H9 (cell line): Measurements from ENCODE around the gene ARFGEF3. TPM values are rescaled to one million over a fixed set of nuclear protein-coding genes. Genes with fewer than 3 reads are reported as not detected.

Experiments used
- DNase-seq: peaks from one replicate; pipeline ENCODE4 v3.0.0-alpha.2; 2017
- H2AFZ ChIP-seq: one replicate; pipeline ENCODE4 v1.6.1; 2013; ENCODE audit warnings: mild to moderate bottlenecking, low read length, control low read depth, moderate library complexity
- H2AK5ac ChIP-seq: 2 replicates; pipeline ENCODE4 v1.6.1; 2013; ENCODE audit warnings: low read length, control low read depth, mixed read lengths; ENCODE audit not compliant: insufficient read length
- H2BK120ac ChIP-seq: one replicate; pipeline ENCODE4 v1.6.1; 2013; ENCODE audit warnings: low read depth, mild to moderate bottlenecking, low read length, control low read depth, inconsistent platforms; ENCODE audit not compliant: poor library complexity, severe bottlenecking
- H2BK12ac ChIP-seq: 2 replicates; pipeline ENCODE4 v1.6.1; 2013; ENCODE audit warnings: low read length, control low read depth, mixed read lengths, low read depth; ENCODE audit not compliant: insufficient read length
- H2BK15ac ChIP-seq: 2 replicates; pipeline ENCODE4 v1.6.1; 2013; ENCODE audit warnings: low read depth, low read length, control low read depth
- H2BK20ac ChIP-seq: one replicate; pipeline ENCODE4 v1.6.1; 2013; ENCODE audit warnings: low read depth, mild to moderate bottlenecking, low read length, control low read depth, inconsistent platforms; ENCODE audit not compliant: poor library complexity, severe bottlenecking
- H2BK5ac ChIP-seq: 2 replicates; pipeline ENCODE4 v1.6.1; 2013; ENCODE audit warnings: low read length, control low read depth, mixed read lengths; ENCODE audit not compliant: insufficient read length
- H3K14ac ChIP-seq: 2 replicates; pipeline ENCODE4 v1.6.1; 2013; ENCODE audit warnings: low read length, control low read depth; ENCODE audit not compliant: insufficient read depth
- H3K18ac ChIP-seq: 2 replicates; pipeline ENCODE4 v1.6.1; 2013; ENCODE audit warnings: low read depth, mild to moderate bottlenecking, mixed read lengths, low read length, control low read depth; ENCODE audit not compliant: insufficient read length
- H3K23ac ChIP-seq: 2 replicates; pipeline ENCODE4 v1.6.1; 2013; ENCODE audit warnings: low read length, control low read depth, mixed read lengths, low read depth; ENCODE audit not compliant: insufficient read length
- H3K23me2 ChIP-seq: 2 replicates; pipeline ENCODE4 v1.6.1; 2013; ENCODE audit warnings: low read depth, mild to moderate bottlenecking, mixed read lengths, low read length, control low read depth; ENCODE audit not compliant: insufficient read length, poor library complexity, severe bottlenecking
- H3K27ac ChIP-seq: 2 replicates; pipeline ENCODE4 v1.5.1; 2013; ENCODE audit warnings: low read length, control low read depth, mixed read lengths, low read depth; ENCODE audit not compliant: insufficient read length
- H3K27me3 ChIP-seq: 2 replicates; pipeline ENCODE4 v1.6.1; 2013; ENCODE audit warnings: low read length, control low read depth, inconsistent platforms; ENCODE audit not compliant: insufficient read depth
- H3K4ac ChIP-seq: 2 replicates; pipeline ENCODE4 v1.6.1; 2013; ENCODE audit warnings: low read depth, mild to moderate bottlenecking, control low read depth, inconsistent platforms, low read length, moderate library complexity
- H3K4me1 ChIP-seq: 2 replicates; pipeline ENCODE4 v1.6.1; 2013; ENCODE audit warnings: low read length, control low read depth, inconsistent platforms; ENCODE audit not compliant: insufficient read depth
- H3K4me2 ChIP-seq: 2 replicates; pipeline ENCODE4 v1.6.1; 2013; ENCODE audit warnings: low read length, control low read depth, mixed read lengths; ENCODE audit not compliant: insufficient read length, insufficient read depth
- H3K56ac ChIP-seq: 2 replicates; pipeline ENCODE4 v1.6.1; 2013; ENCODE audit warnings: low read depth, mild to moderate bottlenecking, mixed read lengths, low read length, control low read depth; ENCODE audit not compliant: insufficient read length
- H3K79me1 ChIP-seq: 2 replicates; pipeline ENCODE4 v1.6.1; 2013; ENCODE audit warnings: low read depth, mild to moderate bottlenecking, moderate library complexity, low read length, control low read depth, inconsistent platforms; ENCODE audit not compliant: insufficient read depth, poor library complexity, severe bottlenecking
- H3K79me2 ChIP-seq: 2 replicates; pipeline ENCODE4 v1.6.1; 2013; ENCODE audit warnings: low read length, control low read depth, inconsistent platforms; ENCODE audit not compliant: insufficient read depth
- H3K9ac ChIP-seq: 2 replicates; pipeline ENCODE4 v1.6.1; 2013; ENCODE audit warnings: low read length, control low read depth, mixed read lengths; ENCODE audit not compliant: insufficient read length; ENCODE audit errors: extremely low read depth
- H3K9me3 ChIP-seq: one replicate; pipeline ENCODE4 v1.6.1; 2013; ENCODE audit warnings: low read depth, low read length, inconsistent platforms; ENCODE audit not compliant: control insufficient read depth
- H3T11ph ChIP-seq: one replicate; pipeline ENCODE4 v1.6.1; 2013; ENCODE audit warnings: mild to moderate bottlenecking, low read length, control low read depth, inconsistent platforms
- H4K20me1 ChIP-seq: one replicate; pipeline ENCODE4 v1.6.1; 2013; ENCODE audit not compliant: control insufficient read depth, insufficient read length, insufficient read depth
- H4K5ac ChIP-seq: 2 replicates; pipeline ENCODE4 v1.6.1; 2013; ENCODE audit warnings: low read depth, mild to moderate bottlenecking, mixed read lengths, low read length, control low read depth; ENCODE audit not compliant: insufficient read length
- H4K8ac ChIP-seq: replicated peaks from 2 replicates; pipeline ENCODE4 v1.6.1; 2013; ENCODE audit warnings: low read length, control low read depth, mixed read lengths, low read depth; ENCODE audit not compliant: insufficient read length
- H4K91ac ChIP-seq: 2 replicates; pipeline ENCODE4 v1.6.1; 2013; ENCODE audit warnings: low read depth, mild to moderate bottlenecking, moderate library complexity, mixed read lengths, low read length, control low read depth; ENCODE audit not compliant: insufficient read length
- H3K27ac Mint-ChIP-seq, 3 experiments: 2 replicates in 2 of 3; 3 replicates in 1 of 3; pipeline ENCODE4 v1.8.0; 2020 to 2021; ENCODE audit warnings: mixed read lengths in 3 of 3, mild to moderate bottlenecking in 1 of 3, moderate library complexity in 1 of 3
- H3K27me3 Mint-ChIP-seq: 2 replicates; pipeline ENCODE4 v1.8.0; 2021; ENCODE audit warnings: low read depth, mild to moderate bottlenecking, moderate library complexity, mixed read lengths
- H3K36me3 Mint-ChIP-seq, 3 experiments: 2 replicates in 2 of 3; 3 replicates in 1 of 3; pipeline ENCODE4 v1.8.0; 2020 to 2021; ENCODE audit warnings: low read depth in 3 of 3, mixed read lengths in 3 of 3; ENCODE audit not compliant: insufficient read depth in 1 of 3
- H3K4me1 Mint-ChIP-seq, 2 experiments: 2 replicates each; pipeline ENCODE4 v1.8.0; 2020; ENCODE audit warnings: mixed read lengths in 2 of 2
- H3K4me3 Mint-ChIP-seq, 2 experiments: 2 replicates in 1 of 2; 3 replicates in 1 of 2; pipeline ENCODE4 v1.8.0; 2020 to 2021; ENCODE audit warnings: mild to moderate bottlenecking in 2 of 2, mixed read lengths in 2 of 2, moderate library complexity in 1 of 2
- H3K9me3 Mint-ChIP-seq, 2 experiments: 2 replicates in 1 of 2; 3 replicates in 1 of 2; pipeline ENCODE4 v1.8.0; 2020; ENCODE audit warnings: mild to moderate bottlenecking in 2 of 2, mixed read lengths in 2 of 2, moderate library complexity in 1 of 2
- WGBS: extraction: QIAGEN DNeasy Blood & Tissue Kit; methylation state at CpG from one replicate; pipeline ENCODE4 v1.1.7; 2013; ENCODE audit warnings: missing lambda C conversion rate, low lambda C conversion rate, mixed read lengths; ENCODE audit not compliant: insufficient read length; ENCODE audit errors: extremely low coverage; 5-methylcytosine and 5-hydroxymethylcytosine counted together
- total RNA-seq: library from RNA; stranded (reverse); gene quantifications from 2 replicates; pipeline ENCODE4 v1.2.1, GENCODE V29; 2021
- TF ChIP-seq, protein P1 (sequence below): fragments of 200-600 bp; sonication (generic); conservative IDR thresholded peaks from 3 replicates; pipeline ENCODE4 v1.8.0; 2021; ENCODE audit warnings: antibody characterized with exemption, mild to moderate bottlenecking

ARFGEF3 gene
- total RNA-seq, 1 experiment from 2014 or later: 13.7 TPM

GRCh38 chr6:138248011-138248410, 86.3 kb downstream of the ARFGEF3 start:
- peaks cover 0 to 3% (median 0%) of the 10 kb centered on the region in 3 experiments; a peak in 1 of 7 replicates for H3K36me3 Mint-ChIP-seq
- H3K9ac ChIP-seq: no peak overlapping the region
- H4K8ac ChIP-seq: no peak overlapping the region
- DNase-seq: no peak
- no peak overlapping the region for H4K5ac ChIP-seq
- WGBS: no CpG with 5 or more reads among the region's 7 CpGs
- no peak overlapping the region for H3K18ac ChIP-seq
- no peaks in the 10 kb centered on the region for H3K4me1 ChIP-seq
- H3K4me2 ChIP-seq: no peak overlapping the region
- no peak overlapping the region for H2BK12ac ChIP-seq
- no peak overlapping the region for H2AFZ ChIP-seq
- no peaks in the 10 kb centered on the region for H3K79me2 ChIP-seq
- TF ChIP-seq, protein P1, sequence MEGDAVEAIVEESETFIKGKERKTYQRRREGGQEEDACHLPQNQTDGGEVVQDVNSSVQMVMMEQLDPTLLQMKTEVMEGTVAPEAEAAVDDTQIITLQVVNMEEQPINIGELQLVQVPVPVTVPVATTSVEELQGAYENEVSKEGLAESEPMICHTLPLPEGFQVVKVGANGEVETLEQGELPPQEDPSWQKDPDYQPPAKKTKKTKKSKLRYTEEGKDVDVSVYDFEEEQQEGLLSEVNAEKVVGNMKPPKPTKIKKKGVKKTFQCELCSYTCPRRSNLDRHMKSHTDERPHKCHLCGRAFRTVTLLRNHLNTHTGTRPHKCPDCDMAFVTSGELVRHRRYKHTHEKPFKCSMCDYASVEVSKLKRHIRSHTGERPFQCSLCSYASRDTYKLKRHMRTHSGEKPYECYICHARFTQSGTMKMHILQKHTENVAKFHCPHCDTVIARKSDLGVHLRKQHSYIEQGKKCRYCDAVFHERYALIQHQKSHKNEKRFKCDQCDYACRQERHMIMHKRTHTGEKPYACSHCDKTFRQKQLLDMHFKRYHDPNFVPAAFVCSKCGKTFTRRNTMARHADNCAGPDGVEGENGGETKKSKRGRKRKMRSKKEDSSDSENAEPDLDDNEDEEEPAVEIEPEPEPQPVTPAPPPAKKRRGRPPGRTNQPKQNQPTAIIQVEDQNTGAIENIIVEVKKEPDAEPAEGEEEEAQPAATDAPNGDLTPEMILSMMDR: no peak
- peak overlapping the region in 1 of 3 experiments; percentile 61; a peak in 2 of 7 replicates for H3K27ac Mint-ChIP-seq
- H3K14ac ChIP-seq: no peak overlapping the region
- H3K4ac ChIP-seq: no peak overlapping the region
- H4K91ac ChIP-seq: no peak overlapping the region
- H2BK5ac ChIP-seq: no peak overlapping the region
- H2BK20ac ChIP-seq: no peak overlapping the region
- H3K27ac ChIP-seq: no peak overlapping the region
- no peaks in the 10 kb centered on the region for H3K4me1 Mint-ChIP-seq
- no peaks in the 10 kb centered on the region for H4K20me1 ChIP-seq
- no peak overlapping the region for H3K4me3 Mint-ChIP-seq
- no peaks in the 10 kb centered on the region for H3K9me3 Mint-ChIP-seq
- H3K23ac ChIP-seq: no peak overlapping the region
- no peaks in the 10 kb centered on the region for H3K23me2 ChIP-seq
- no peak overlapping the region for H3K56ac ChIP-seq
- H2AK5ac ChIP-seq: no peak overlapping the region
- no peaks in the 10 kb centered on the region for H3K9me3 ChIP-seq
- no peaks in the 10 kb centered on the region for H3K79me1 ChIP-seq
- H3T11ph ChIP-seq: no peak overlapping the region
- no peaks in the 10 kb centered on the region for H3K27me3 Mint-ChIP-seq
- H3K27me3 ChIP-seq: no peaks in the 10 kb centered on the region
- H2BK120ac ChIP-seq: no peak overlapping the region
- H2BK15ac ChIP-seq: no peak overlapping the region
